GM12891 (cell line): Measurements from ENCODE around the gene FAM237A.

Source experiments
- DNase-seq: peaks from one replicate; pipeline ENCODE4 v3.0.0; 2011; ENCODE audit warnings: low spot score; ENCODE audit not compliant: insufficient read length
- FAIRE-seq: peaks from 2 replicates; lab custom pipeline; 2011; peaks lifted over from hg19 to GRCh38; lab: Jason Lieb, UNC
- PAX5 ChIP-seq: IDR thresholded peaks from 2 replicates; pipeline ENCODE4 v1.6.1; 2011; ENCODE audit warnings: low read length, moderate library complexity, mild to moderate bottlenecking; ENCODE audit not compliant: insufficient read depth, severe bottlenecking
- POLR2A ChIP-seq: IDR thresholded peaks from 2 replicates; pipeline ENCODE4 v1.6.1; 2011; ENCODE audit warnings: low read depth, low read length, control low read depth
- POLR2AphosphoS5 ChIP-seq: IDR thresholded peaks from 2 replicates; pipeline ENCODE4 v1.6.1; 2011; ENCODE audit warnings: low read depth, low read length, control low read depth
- POU2F2 ChIP-seq: IDR thresholded peaks from 2 replicates; pipeline ENCODE4 v1.6.1; 2011; ENCODE audit warnings: low read depth, mild to moderate bottlenecking, control low read depth, low read length, moderate library complexity
- SPI1 ChIP-seq: IDR thresholded peaks from 2 replicates; pipeline ENCODE4 v1.6.1; 2011; ENCODE audit warnings: low read depth, low read length, control low read depth
- TAF1 ChIP-seq: IDR thresholded peaks from 2 replicates; pipeline ENCODE4 v1.6.1; 2011; ENCODE audit warnings: low read depth, low read length, control low read depth

FAM237A gene

DNA sequence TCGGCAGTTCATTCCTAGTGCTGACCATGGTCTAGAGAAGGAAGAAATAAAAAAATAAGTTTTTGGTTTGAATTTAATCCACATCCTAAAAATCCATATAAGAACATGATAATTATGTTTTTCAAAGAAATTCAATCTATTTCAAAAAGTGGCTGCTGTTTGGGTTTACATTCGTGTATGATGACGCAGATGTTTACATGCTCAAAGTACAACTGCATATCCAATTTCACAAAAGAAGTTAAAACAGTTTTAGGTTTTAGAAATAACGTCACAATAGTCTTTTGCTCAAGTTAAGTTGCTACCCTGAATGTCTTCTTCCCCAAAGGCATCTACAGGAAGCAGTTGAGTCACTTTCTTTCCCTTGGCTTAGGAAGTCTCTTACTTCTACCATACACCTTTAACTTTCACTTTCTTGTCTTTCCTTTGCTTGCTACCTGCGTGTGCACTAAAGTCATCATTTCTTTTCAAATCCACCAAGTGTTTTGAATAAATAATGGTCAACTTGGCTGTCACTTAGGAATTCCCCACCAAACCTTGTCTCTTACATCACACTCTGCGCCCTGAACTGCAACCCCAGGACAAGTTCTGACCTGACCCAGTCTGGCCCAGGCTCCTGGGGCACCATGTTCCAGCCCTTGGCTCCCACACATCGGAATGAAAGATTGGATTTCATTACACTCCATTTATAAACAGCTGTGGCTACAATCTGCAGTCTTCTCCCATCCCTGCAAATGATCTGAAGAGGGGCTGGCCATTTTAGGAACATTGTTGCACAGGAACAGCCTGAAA, 28.4 kb downstream of the FAM237A start:
- FAIRE-seq (no peak), DNase-seq (no peak)
- no peak for TF ChIP-seq POLR2A
- TF ChIP-seq SPI1: no peak
- TF ChIP-seq PAX5: no peak
- TF ChIP-seq POLR2AphosphoS5: no peak
- no peak for TF ChIP-seq POU2F2
- TF ChIP-seq TAF1: no peak

DNA sequence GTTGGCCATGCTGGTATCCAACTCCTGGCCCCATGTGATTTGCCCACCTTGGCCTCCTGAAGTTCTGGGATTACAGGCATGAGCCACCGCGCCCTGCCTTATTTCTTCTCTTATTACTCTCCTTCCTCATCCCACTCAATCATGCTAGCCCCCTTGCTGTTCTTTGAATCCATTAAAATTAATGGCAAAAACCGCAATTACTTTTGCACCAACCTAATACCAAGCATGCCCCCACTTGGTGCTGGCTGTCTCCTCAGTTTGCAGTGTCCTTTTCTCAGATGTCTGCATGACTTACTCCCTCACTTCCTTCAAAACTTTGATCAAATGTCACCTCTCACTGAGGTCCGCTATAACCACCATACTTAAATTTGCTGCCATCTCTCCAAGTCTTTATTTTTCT, 41.3 kb downstream of the FAM237A start:
- TF ChIP-seq TAF1 (no peak), SPI1 (no peak), POU2F2 (no peak), POLR2A (no peak), PAX5 (no peak), POLR2AphosphoS5 (no peak)
- FAIRE-seq: no peak
- DNase-seq: no peak

DNA sequence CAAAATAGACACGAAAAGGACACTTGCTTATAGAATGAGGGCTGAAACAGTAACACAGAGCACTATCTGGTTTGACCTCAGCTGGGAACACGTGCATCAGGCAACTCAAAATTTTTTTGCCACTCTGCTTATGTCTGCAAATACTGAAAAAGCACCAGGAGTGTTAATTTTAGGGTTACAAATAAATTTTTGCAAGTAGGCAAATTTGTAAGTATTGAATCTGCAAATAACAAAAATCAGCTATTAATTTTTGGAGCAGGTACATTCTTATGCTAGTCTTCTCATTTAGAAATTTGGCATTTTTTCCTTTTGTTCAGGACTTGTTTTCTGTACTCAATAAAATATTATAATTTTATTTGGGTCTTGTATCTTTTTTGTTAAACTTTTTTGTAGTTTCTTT, 46.2 kb downstream of the FAM237A start:
- DNase-seq (no peak), FAIRE-seq (no peak)
- TF ChIP-seq TAF1: no peak
- no peak for TF ChIP-seq POLR2A
- no peak for TF ChIP-seq POU2F2
- no peak for TF ChIP-seq PAX5
- TF ChIP-seq SPI1: no peak
- TF ChIP-seq POLR2AphosphoS5: no peak

DNA sequence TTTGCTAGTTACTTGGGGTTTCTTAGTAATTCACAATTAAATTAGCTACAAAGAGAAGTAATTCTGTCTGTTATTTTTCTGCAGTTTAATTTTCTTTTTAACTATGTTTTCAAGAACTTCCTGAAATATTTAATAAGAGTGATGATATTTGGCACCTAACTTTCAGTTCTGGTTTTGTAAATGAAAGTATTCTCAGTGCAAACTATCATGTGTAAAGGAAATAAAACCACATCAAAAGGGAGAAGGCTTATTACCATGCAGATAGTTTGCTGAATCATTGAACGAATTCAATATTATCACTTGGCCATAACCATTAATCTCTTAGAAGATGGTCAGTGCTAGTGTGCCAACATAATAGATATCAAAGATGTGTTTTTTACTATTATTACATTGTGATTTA, 46.7 kb downstream of the FAM237A start:
- TF ChIP-seq POU2F2: no peak
- FAIRE-seq (no peak), DNase-seq (no peak)

DNA sequence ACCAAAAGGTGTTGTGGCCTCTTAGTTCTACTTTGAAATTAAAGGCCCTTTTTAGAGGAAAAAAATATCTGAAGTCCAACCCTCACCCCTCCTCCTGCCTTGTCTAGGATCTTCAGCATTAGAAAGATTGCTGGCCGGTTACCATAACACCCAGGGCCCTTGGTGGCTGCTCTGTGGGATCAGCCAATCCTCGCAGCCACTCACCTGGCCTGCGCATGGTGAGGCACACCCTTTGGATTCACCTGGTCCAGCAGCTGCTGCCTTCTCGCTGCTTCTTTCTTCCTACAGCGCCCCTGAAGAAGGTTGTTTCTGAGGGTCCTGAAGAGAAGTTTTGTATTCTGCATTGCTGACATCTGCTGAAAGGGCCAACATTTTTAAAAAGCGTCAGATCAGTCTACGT, 50.7 kb downstream of the FAM237A start:
- TF ChIP-seq POU2F2: no peak
- no peak for TF ChIP-seq SPI1
- TF ChIP-seq PAX5: no peak
- TF ChIP-seq POLR2A: no peak
- TF ChIP-seq TAF1: no peak
- TF ChIP-seq POLR2AphosphoS5: no peak
- DNase-seq (no peak), FAIRE-seq (no peak)

DNA sequence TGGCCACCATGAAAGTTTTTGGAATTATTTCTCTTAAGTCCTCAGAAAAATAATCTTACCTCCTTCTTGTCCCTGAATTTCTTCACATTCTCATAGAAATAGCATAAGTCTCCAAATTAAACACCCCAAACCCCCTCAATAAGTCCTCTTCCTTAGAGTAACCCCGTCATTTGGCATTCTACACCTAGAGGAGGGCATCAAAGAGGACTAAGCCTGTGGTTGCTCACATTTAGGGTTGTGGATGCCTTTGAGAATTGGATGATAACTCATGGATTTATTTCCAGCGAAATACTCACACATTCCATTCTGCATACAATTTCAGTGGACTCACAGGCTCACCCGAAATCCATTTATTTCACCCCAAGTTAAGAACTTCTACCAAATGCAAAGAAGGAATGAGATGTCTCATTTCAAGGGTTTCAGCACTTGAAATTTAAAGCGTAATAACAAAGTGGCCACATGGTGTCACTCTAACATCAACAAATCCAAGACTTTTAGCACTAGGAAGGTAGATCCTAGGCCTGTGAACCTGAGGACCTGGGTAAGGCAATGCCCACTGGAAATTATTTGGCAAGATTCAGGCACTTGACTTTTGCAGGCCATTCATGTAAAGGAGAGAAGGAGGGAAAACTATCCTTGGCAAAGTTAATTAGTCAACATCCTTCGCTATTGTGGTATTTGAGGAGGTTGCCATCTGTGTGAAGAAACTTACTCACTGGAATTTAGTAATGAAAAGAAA, 51.3 kb downstream of the FAM237A start:
- FAIRE-seq (peak; percentile 83), DNase-seq (peak; percentile 19)
- TF ChIP-seq PAX5: no peak
- no peak for TF ChIP-seq SPI1
- TF ChIP-seq POLR2A: no peak
- no peak for TF ChIP-seq POLR2AphosphoS5
- TF ChIP-seq POU2F2: no peak
- no peak for TF ChIP-seq TAF1

DNA sequence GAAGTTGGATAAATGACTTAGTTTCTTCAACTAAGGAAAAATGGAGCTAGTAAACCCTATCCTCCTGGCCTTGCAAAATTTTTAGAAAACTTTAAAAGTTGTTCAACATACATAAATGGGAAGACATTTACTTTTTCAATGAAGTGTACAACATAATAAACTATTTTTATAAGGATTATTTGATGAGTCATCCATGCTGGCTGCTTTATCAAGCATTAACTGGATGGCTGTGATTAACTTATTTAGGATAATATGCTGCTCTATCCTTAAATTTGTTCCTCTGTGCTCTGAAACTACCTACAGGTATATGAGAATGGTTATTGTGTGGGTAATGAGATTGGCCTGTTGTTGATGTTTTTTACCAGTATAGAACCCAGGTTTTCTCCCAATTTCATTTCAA, 54.6 kb downstream of the FAM237A start:
- TF ChIP-seq SPI1: no peak
- TF ChIP-seq TAF1: no peak
- TF ChIP-seq POU2F2: no peak
- DNase-seq (no peak), FAIRE-seq (no peak)

DNA sequence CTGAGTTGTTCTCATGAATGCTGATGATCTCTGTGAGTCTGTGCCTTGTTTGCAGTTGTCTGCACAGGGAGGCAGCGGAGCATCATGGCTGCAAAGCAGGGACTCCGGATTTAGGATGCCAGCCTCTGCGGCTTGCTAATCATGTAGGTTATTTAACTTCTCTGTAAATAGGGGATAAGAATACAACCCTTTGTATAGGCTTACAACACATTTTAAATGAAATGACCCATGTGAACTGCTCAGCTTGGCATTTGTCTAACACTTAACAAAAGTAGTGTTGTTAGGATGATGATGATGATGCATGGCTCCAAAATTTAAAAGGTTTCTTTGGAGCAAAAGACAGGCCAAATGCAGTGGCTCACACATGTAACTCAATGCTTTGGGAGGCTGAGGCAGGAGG, 56.5 kb downstream of the FAM237A start:
- DNase-seq (no peak), FAIRE-seq (no peak)
- TF ChIP-seq POLR2AphosphoS5: no peak
